Liver (tissue), 9 donors: ENCODE data around the gene PEMT. TPM values are rescaled to one million over a fixed set of nuclear protein-coding genes. Genes with fewer than 3 reads are reported as not detected.
"Not testable (repeated sequence)": the region's sequence is repeated elsewhere in the genome, so short reads cannot be mapped to it uniquely, and the experiment has no call there.

Experiments used
- DNase-seq: peaks from one replicate; pipeline ENCODE4 v3.0.0-alpha.2; 2017; ENCODE audit warnings: low spot score
- H3K27ac ChIP-seq, 2 donors: one replicate each; pipeline ENCODE4 v1.7.0; 2013; ENCODE audit warnings: inconsistent platforms in 2 of 2, low read length in 2 of 2, control low read depth in 1 of 2, low read depth in 1 of 2, mild to moderate bottlenecking in 1 of 2
- H3K27me3 ChIP-seq, 4 donors: one replicate each; pipeline versions ENCODE4 v1.6.1 to v1.7.0; 2013; ENCODE audit warnings: low read length in 3 of 4, inconsistent platforms in 1 of 4, mild to moderate bottlenecking in 1 of 4, moderate library complexity in 1 of 4; ENCODE audit not compliant: control insufficient read depth in 4 of 4, insufficient read depth in 4 of 4
- H3K36me3 ChIP-seq, 4 donors: one replicate each; pipeline versions ENCODE4 v1.6.1 to v1.7.0; 2013; ENCODE audit warnings: low read length in 3 of 4, mild to moderate bottlenecking in 3 of 4, low read depth in 1 of 4, moderate library complexity in 1 of 4; ENCODE audit not compliant: control insufficient read depth in 4 of 4, insufficient read depth in 3 of 4
- H3K4me1 ChIP-seq, 4 donors: one replicate each; pipeline versions ENCODE4 v1.6.1 to v1.7.0; 2013; ENCODE audit warnings: low read length in 3 of 4, mild to moderate bottlenecking in 3 of 4, moderate library complexity in 1 of 4; ENCODE audit not compliant: control insufficient read depth in 4 of 4, insufficient read depth in 4 of 4
- H3K4me3 ChIP-seq, 3 donors: one replicate each; pipeline versions ENCODE4 v1.6.1 to v1.7.0; 2013; ENCODE audit warnings: low read length in 3 of 3, control low read depth in 1 of 3, low read depth in 1 of 3, mild to moderate bottlenecking in 1 of 3
- H3K9ac ChIP-seq, 2 donors: one replicate each; pipeline ENCODE4 v1.7.0; 2013; ENCODE audit warnings: low read length in 2 of 2, mild to moderate bottlenecking in 2 of 2, moderate library complexity in 2 of 2, control low read depth in 1 of 2, low read depth in 1 of 2
- H3K9me3 ChIP-seq, 4 donors: one replicate each; pipeline versions ENCODE4 v1.6.1 to v1.7.0; 2013; ENCODE audit warnings: low read length in 3 of 4; ENCODE audit not compliant: control insufficient read depth in 4 of 4
- EGR1 ChIP-seq, 2 donors: IDR thresholded peaks; 2 replicates each; pipeline ENCODE4 v1.6.1; 2016 to 2018; ENCODE audit warnings: antibody characterized with exemption in 2 of 2, low read depth in 2 of 2
- FOXA1 ChIP-seq: IDR thresholded peaks from 2 replicates; pipeline ENCODE4 v1.6.1; 2016; ENCODE audit warnings: antibody characterized with exemption
- FOXA2 ChIP-seq: IDR thresholded peaks from 2 replicates; pipeline ENCODE4 v1.6.1; 2016; ENCODE audit warnings: antibody characterized with exemption
- GABPA ChIP-seq, 2 donors: IDR thresholded peaks in 1 of 2; conservative IDR thresholded peaks in 1 of 2; 2 replicates each; pipeline ENCODE4 v1.6.1; 2016; ENCODE audit warnings: antibody characterized with exemption in 2 of 2, mild to moderate bottlenecking in 1 of 2, moderate library complexity in 1 of 2
- HNF4A ChIP-seq, 2 donors: conservative IDR thresholded peaks; 2 replicates each; pipeline ENCODE4 v1.6.1; 2016; ENCODE audit warnings: antibody characterized with exemption in 2 of 2, mild to moderate bottlenecking in 2 of 2
- HNF4G ChIP-seq: IDR thresholded peaks from 2 replicates; pipeline ENCODE4 v1.6.1; 2016; ENCODE audit warnings: antibody characterized with exemption
- JUND ChIP-seq, 2 donors: IDR thresholded peaks; 2 replicates each; pipeline ENCODE4 v1.6.1; 2016; ENCODE audit warnings: antibody characterized with exemption in 2 of 2
- NR2F2 ChIP-seq: IDR thresholded peaks from 2 replicates; pipeline ENCODE4 v1.6.1; 2016; ENCODE audit warnings: antibody characterized with exemption
- RAD21 ChIP-seq, 2 donors: IDR thresholded peaks; 2 replicates each; pipeline ENCODE4 v1.6.1; 2016; ENCODE audit warnings: antibody characterized with exemption in 2 of 2, mild to moderate bottlenecking in 2 of 2
- RXRA ChIP-seq, 2 donors: IDR thresholded peaks; 2 replicates each; pipeline ENCODE4 v1.6.1; 2017 to 2018; ENCODE audit warnings: antibody characterized with exemption in 2 of 2, mild to moderate bottlenecking in 1 of 2
- SP1 ChIP-seq: IDR thresholded peaks from 2 replicates; pipeline ENCODE4 v1.6.1; 2018; ENCODE audit warnings: antibody characterized with exemption, mild to moderate bottlenecking
- TAF1 ChIP-seq: conservative IDR thresholded peaks from 2 replicates; pipeline ENCODE4 v1.6.1; 2016; ENCODE audit warnings: antibody characterized with exemption, mild to moderate bottlenecking
- YY1 ChIP-seq: IDR thresholded peaks from 2 replicates; pipeline ENCODE4 v1.6.1; 2016; ENCODE audit warnings: antibody characterized with exemption, mild to moderate bottlenecking
- WGBS: extraction: QIAGEN DNeasy Blood & Tissue Kit; methylation state at CpG from one replicate; pipeline ENCODE4 v1.1.7; 2013; 5-methylcytosine and 5-hydroxymethylcytosine counted together
- polyA plus RNA-seq, 2 donors: library from polyadenylated mRNA; stranded (reverse) in 1 of 2; unstranded in 1 of 2; fragments of 200-250 nt in 1 of 2; fragments of >200 nt in 1 of 2; fragmentation: Nextera tagmentation in 1 of 2; extraction: Ambion mirVana in 1 of 2; gene quantifications; one replicate each; pipeline versions ENCODE4 v1.2.1 to v1.2.3, GENCODE V29; 2013 to 2015
- total RNA-seq, 2 donors: library from RNA; depleted of rRNA; stranded (reverse); fragments of >200 nt; gene quantifications; one replicate each; pipeline ENCODE4 v1.2.3, GENCODE V29; 2014
- TF ChIP-seq, protein P1 (sequence below): IDR thresholded peaks from 2 replicates; pipeline ENCODE4 v1.6.1; 2016; ENCODE audit warnings: antibody characterized with exemption
- TF ChIP-seq, protein P2 (sequence below): IDR thresholded peaks from 2 replicates; pipeline ENCODE4 v1.6.1; 2016; ENCODE audit warnings: antibody characterized with exemption
- TF ChIP-seq, protein P3 (sequence below): IDR thresholded peaks from 2 replicates; pipeline ENCODE4 v1.6.1; 2016; ENCODE audit warnings: antibody characterized with exemption
- TF ChIP-seq, protein P4 (sequence below): IDR thresholded peaks from 2 replicates; pipeline ENCODE4 v1.6.1; 2016; ENCODE audit warnings: antibody characterized with exemption, mild to moderate bottlenecking
- TF ChIP-seq, protein P5 (sequence below): fragments of 150-350 bp; IDR thresholded peaks from 2 replicates; pipeline ENCODE4 v1.5.1; 2017; ENCODE audit warnings: improper control_type of control experiment, low read depth, low read length; ENCODE audit not compliant: missing input control
- donor health status: healthy.
- donor health status: healthy.
- donor health status: healthy.
- donor health status: healthy.
- donor health status: healthy.

Gene PEMT
- total and polyA plus RNA-seq, 4 donors: 64.6 to 211 (median 184) TPM

DNA sequence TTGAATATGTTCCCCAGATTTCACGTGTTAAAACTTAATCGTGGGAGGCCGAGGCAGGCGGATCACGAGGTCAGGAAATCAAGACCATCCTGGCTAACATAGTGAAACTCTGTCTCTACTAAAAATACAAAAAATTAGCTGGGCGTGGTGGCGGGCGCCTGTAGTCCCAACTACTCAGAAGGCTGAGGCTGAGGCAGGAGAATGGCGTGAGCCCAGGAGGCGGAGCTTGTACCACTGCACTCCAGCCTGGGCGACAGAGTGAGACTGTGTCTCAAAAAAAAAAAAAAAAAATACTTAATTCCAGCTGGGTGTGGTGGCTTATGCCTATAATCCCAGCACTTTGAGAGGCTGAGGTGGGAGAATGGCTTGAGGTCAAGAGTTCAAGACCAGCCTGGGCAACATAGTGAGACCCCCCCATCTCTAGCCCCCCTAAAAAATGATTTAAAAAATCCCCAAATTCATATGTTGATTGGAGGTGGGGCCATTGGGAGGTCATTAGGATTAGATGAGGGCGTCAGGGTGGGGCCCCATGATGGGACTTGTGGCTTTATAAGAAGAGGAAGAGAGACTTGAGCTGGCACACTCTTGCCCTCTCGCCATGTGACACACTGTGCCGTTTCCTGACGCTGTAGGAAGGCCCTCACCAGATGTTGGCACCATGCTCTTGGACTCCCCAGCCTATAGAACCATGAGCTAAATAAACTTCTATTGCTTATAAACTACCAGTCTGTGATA is 44.2 kb upstream of the PEMT start:
- 89% methylated on average over 15 of the region's 15 CpGs for WGBS
- not testable (repeated sequence) for H3K9me3 ChIP-seq, H3K4me3 ChIP-seq, H3K4me1 ChIP-seq, H3K27me3 ChIP-seq, DNase-seq, H3K9ac ChIP-seq, H3K36me3 ChIP-seq, H3K27ac ChIP-seq

DNA sequence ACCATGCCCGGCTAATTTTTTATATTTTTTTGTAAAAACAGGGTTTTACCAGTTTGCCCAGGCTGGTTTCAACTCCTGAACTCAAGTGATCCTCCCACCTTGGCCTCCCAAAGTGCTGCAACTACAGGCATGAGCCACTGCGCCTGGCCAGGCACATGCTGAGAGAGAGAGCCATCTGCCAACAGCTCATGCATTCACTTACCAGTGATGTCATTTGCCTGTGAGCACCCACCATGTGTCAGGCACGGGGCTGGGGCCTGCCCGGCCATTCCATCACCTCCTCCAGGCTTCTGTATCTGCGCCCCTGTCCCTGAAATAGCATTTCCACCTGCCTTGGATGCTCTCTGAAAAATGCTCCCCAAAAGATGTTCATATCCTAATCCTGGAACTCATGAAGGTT is 43.6 kb upstream of the PEMT start:
- Histone ChIP-seq H3K9me3 (no peaks in the 10 kb centered on the region), H3K4me1 (no peaks in the 10 kb centered on the region), H3K36me3 (no peaks in the 10 kb centered on the region), H3K27me3 (no peaks in the 10 kb centered on the region), H3K4me3 (no peak overlapping the region), H3K9ac (no peak overlapping the region), H3K27ac (no peak overlapping the region)
- no peak for DNase-seq
- TF ChIP-seq, protein P1, sequence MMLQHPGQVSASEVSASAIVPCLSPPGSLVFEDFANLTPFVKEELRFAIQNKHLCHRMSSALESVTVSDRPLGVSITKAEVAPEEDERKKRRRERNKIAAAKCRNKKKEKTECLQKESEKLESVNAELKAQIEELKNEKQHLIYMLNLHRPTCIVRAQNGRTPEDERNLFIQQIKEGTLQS: no peak
- TF ChIP-seq SP1 (no peak), HNF4A (conservative IDR thresholded peaks at IDR 0.05) (no peak), RAD21 (IDR thresholded peaks at IDR 0.05) (no peak), EGR1 (IDR thresholded peaks at IDR 0.05; ENCODE audit: low read depth in 2 of 2) (no peak), GABPA (IDR thresholded peaks at IDR 0.05 in 1 of 2, conservative IDR thresholded peaks at IDR 0.05 in 1 of 2) (no peak), HNF4G (no peak), JUND (IDR thresholded peaks at IDR 0.05) (no peak), NR2F2 (no peak), RXRA (IDR thresholded peaks at IDR 0.05) (no peak), YY1 (no peak), FOXA1 (no peak), FOXA2 (no peak), TAF1 (no peak)
- TF ChIP-seq, protein P2, sequence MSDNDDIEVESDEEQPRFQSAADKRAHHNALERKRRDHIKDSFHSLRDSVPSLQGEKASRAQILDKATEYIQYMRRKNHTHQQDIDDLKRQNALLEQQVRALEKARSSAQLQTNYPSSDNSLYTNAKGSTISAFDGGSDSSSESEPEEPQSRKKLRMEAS: no peak
- TF ChIP-seq, protein P3, sequence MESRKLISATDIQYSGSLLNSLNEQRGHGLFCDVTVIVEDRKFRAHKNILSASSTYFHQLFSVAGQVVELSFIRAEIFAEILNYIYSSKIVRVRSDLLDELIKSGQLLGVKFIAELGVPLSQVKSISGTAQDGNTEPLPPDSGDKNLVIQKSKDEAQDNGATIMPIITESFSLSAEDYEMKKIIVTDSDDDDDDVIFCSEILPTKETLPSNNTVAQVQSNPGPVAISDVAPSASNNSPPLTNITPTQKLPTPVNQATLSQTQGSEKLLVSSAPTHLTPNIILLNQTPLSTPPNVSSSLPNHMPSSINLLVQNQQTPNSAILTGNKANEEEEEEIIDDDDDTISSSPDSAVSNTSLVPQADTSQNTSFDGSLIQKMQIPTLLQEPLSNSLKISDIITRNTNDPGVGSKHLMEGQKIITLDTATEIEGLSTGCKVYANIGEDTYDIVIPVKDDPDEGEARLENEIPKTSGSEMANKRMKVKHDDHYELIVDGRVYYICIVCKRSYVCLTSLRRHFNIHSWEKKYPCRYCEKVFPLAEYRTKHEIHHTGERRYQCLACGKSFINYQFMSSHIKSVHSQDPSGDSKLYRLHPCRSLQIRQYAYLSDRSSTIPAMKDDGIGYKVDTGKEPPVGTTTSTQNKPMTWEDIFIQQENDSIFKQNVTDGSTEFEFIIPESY: no peak
- TF ChIP-seq, protein P4, sequence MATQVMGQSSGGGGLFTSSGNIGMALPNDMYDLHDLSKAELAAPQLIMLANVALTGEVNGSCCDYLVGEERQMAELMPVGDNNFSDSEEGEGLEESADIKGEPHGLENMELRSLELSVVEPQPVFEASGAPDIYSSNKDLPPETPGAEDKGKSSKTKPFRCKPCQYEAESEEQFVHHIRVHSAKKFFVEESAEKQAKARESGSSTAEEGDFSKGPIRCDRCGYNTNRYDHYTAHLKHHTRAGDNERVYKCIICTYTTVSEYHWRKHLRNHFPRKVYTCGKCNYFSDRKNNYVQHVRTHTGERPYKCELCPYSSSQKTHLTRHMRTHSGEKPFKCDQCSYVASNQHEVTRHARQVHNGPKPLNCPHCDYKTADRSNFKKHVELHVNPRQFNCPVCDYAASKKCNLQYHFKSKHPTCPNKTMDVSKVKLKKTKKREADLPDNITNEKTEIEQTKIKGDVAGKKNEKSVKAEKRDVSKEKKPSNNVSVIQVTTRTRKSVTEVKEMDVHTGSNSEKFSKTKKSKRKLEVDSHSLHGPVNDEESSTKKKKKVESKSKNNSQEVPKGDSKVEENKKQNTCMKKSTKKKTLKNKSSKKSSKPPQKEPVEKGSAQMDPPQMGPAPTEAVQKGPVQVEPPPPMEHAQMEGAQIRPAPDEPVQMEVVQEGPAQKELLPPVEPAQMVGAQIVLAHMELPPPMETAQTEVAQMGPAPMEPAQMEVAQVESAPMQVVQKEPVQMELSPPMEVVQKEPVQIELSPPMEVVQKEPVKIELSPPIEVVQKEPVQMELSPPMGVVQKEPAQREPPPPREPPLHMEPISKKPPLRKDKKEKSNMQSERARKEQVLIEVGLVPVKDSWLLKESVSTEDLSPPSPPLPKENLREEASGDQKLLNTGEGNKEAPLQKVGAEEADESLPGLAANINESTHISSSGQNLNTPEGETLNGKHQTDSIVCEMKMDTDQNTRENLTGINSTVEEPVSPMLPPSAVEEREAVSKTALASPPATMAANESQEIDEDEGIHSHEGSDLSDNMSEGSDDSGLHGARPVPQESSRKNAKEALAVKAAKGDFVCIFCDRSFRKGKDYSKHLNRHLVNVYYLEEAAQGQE: no peak
- TF ChIP-seq, protein P5, sequence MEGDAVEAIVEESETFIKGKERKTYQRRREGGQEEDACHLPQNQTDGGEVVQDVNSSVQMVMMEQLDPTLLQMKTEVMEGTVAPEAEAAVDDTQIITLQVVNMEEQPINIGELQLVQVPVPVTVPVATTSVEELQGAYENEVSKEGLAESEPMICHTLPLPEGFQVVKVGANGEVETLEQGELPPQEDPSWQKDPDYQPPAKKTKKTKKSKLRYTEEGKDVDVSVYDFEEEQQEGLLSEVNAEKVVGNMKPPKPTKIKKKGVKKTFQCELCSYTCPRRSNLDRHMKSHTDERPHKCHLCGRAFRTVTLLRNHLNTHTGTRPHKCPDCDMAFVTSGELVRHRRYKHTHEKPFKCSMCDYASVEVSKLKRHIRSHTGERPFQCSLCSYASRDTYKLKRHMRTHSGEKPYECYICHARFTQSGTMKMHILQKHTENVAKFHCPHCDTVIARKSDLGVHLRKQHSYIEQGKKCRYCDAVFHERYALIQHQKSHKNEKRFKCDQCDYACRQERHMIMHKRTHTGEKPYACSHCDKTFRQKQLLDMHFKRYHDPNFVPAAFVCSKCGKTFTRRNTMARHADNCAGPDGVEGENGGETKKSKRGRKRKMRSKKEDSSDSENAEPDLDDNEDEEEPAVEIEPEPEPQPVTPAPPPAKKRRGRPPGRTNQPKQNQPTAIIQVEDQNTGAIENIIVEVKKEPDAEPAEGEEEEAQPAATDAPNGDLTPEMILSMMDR: no peak
- WGBS: 93% methylated on average over 5 of the region's 5 CpGs
